ENCODE data around the gene PTPRT. TPM values are rescaled to one million over a fixed set of nuclear protein-coding genes. Genes with fewer than 3 reads are reported as not detected.

Gene PTPRT
- total RNA-seq, 1 experiment from 2014 or later = not detected

GRCh38 chr20:42739683-42740082 is 450.0 kb downstream of the PTPRT start:
- TF ChIP-seq EZH2phosphoT487 (IDR thresholded peaks at IDR 0.05; ENCODE audit: borderline replicate concordance, low read length) (no peak), EZH2 (IDR thresholded peaks at IDR 0.05; ENCODE audit: low read length, unreplicated experiment) (no peak), CTCF (conservative IDR thresholded peaks at IDR 0.05; ENCODE audit: low read depth, low read length) (no peak)
- no TSS peak for BruUV-seq (replicated peaks)
- Histone ChIP-seq H3K9me3 (ENCODE audit: low read length) (peaks cover 21% of the 10 kb centered on the region; the same call in 1 of the 2 replicates), H3K9me2 (replicated peaks; ENCODE audit: low read length) (no peaks in the 10 kb centered on the region), H3K4me3 (ENCODE audit: low read length) (no peak overlapping the region), H3K4me2 (ENCODE audit: low read length) (no peak overlapping the region), H3K36me3 (ENCODE audit: low read depth, low read length) (no peaks in the 10 kb centered on the region), H3K79me2 (ENCODE audit: low read length) (no peaks in the 10 kb centered on the region), H2AFZ (ENCODE audit: low read length) (no peak overlapping the region), H3K27ac (ENCODE audit: low read length) (no peak overlapping the region), H3K27me3 (ENCODE audit: low read length) (no peaks in the 10 kb centered on the region), H3K4me1 (ENCODE audit: insufficient read depth, low read length) (no peaks in the 10 kb centered on the region), H4K20me1 (ENCODE audit: low read length) (no peaks in the 10 kb centered on the region), H3K9ac (ENCODE audit: low read length) (no peak overlapping the region), H3F3A (ENCODE audit: low read length, unreplicated experiment) (no peaks in the 10 kb centered on the region)
- DNase-seq = no peak
- no peak for ATAC-seq
- POLR2A ChIA-PET (ENCODE audit: unreplicated experiment) = no interaction called here
- intact Hi-C loops (cut with micrococcal nuclease) = no loop called here
- CTCF ChIA-PET = no interaction called here

- no peaks in the 10 kb centered on the region for H3F3A ChIP-seq (ENCODE audit: low read length, unreplicated experiment)
- H3K4me2 ChIP-seq (ENCODE audit: low read length) = no peak overlapping the region
- ATAC-seq = no peak
- no peaks in the 10 kb centered on the region for H3K9me2 ChIP-seq (replicated peaks; ENCODE audit: low read length)
- no peak for TF ChIP-seq EZH2phosphoT487 (IDR thresholded peaks at IDR 0.05; ENCODE audit: borderline replicate concordance, low read length)
- no peak for TF ChIP-seq CTCF (conservative IDR thresholded peaks at IDR 0.05; ENCODE audit: low read depth, low read length)
- no peak for TF ChIP-seq EZH2 (IDR thresholded peaks at IDR 0.05; ENCODE audit: low read length, unreplicated experiment)
- no peak overlapping the region for H3K27ac ChIP-seq (ENCODE audit: low read length)
- ChIA-PET POLR2A (ENCODE audit: unreplicated experiment) (no interaction called here), CTCF (no interaction called here)
- BruUV-seq (replicated peaks) = no TSS peak
- H3K4me3 ChIP-seq (ENCODE audit: low read length) = no peak overlapping the region
- no peaks in the 10 kb centered on the region for H3K4me1 ChIP-seq (ENCODE audit: insufficient read depth, low read length)
- H3K9me3 ChIP-seq (ENCODE audit: low read length) = 0 out of 2 replicates have a peak, but pooled peaks cover 11% of the 10 kb centered on the region
- intact Hi-C loops (cut with micrococcal nuclease) = no loop called here
- no peak overlapping the region for H2AFZ ChIP-seq (ENCODE audit: low read length)
- H3K27me3 ChIP-seq (ENCODE audit: low read length) = no peaks in the 10 kb centered on the region
- H4K20me1 ChIP-seq (ENCODE audit: low read length) = no peaks in the 10 kb centered on the region
- no peak overlapping the region for H3K9ac ChIP-seq (ENCODE audit: low read length)
- H3K79me2 ChIP-seq (ENCODE audit: low read length) = no peaks in the 10 kb centered on the region
- no peak for DNase-seq
- H3K36me3 ChIP-seq (ENCODE audit: low read depth, low read length) = no peaks in the 10 kb centered on the region
Observed at GRCh38 chr20:42735539-42735938, 454.2 kb downstream of the PTPRT start.

GRCh38 chr20:42734660-42735368 is 454.9 kb downstream of the PTPRT start:
- H3K4me3 ChIP-seq (ENCODE audit: low read length) = no peak overlapping the region
- ChIA-PET CTCF (no interaction called here), POLR2A (ENCODE audit: unreplicated experiment) (no interaction called here)
- intact Hi-C loops (cut with micrococcal nuclease) = no loop called here
- no peak overlapping the region for H2AFZ ChIP-seq (ENCODE audit: low read length)
- H3K4me2 ChIP-seq (ENCODE audit: low read length) = no peak overlapping the region
- H3K79me2 ChIP-seq (ENCODE audit: low read length) = no peaks in the 10 kb centered on the region
- no peaks in the 10 kb centered on the region for H3K27me3 ChIP-seq (ENCODE audit: low read length)
- no peak overlapping the region for H3K9ac ChIP-seq (ENCODE audit: low read length)
- ATAC-seq (no peak), DNase-seq (no peak)
- H3K36me3 ChIP-seq (ENCODE audit: low read depth, low read length) = no peaks in the 10 kb centered on the region
- TF ChIP-seq EZH2 (IDR thresholded peaks at IDR 0.05; ENCODE audit: low read length, unreplicated experiment) = no peak
- no peak for TF ChIP-seq EZH2phosphoT487 (IDR thresholded peaks at IDR 0.05; ENCODE audit: borderline replicate concordance, low read length)
- no peak for TF ChIP-seq CTCF (conservative IDR thresholded peaks at IDR 0.05; ENCODE audit: low read depth, low read length)
- BruUV-seq (replicated peaks) = no TSS peak
- no peaks in the 10 kb centered on the region for H3K9me2 ChIP-seq (replicated peaks; ENCODE audit: low read length)
- H3F3A ChIP-seq (ENCODE audit: low read length, unreplicated experiment) = no peaks in the 10 kb centered on the region
- H3K9me3 ChIP-seq (ENCODE audit: low read length) = peaks cover 12% of the 10 kb centered on the region; the same call in 1 of the 2 replicates
- no peaks in the 10 kb centered on the region for H4K20me1 ChIP-seq (ENCODE audit: low read length)
- H3K4me1 ChIP-seq (ENCODE audit: insufficient read depth, low read length) = no peaks in the 10 kb centered on the region
- H3K27ac ChIP-seq (ENCODE audit: low read length) = no peak overlapping the region

Data from PC-3 (cell line).